Endodermal cell (in vitro differentiated cells): ENCODE data around the gene PLCXD3. TPM values are rescaled to one million over a fixed set of nuclear protein-coding genes. Genes with fewer than 3 reads are reported as not detected.
"Not testable (repeated sequence)": the region's sequence is repeated elsewhere in the genome, so short reads cannot be mapped to it uniquely, and the experiment has no call there.

Experiments used
- DNase-seq: peaks from one replicate; pipeline ENCODE4 v3.0.0-alpha.2; 2017
- H3K27ac ChIP-seq: 2 replicates; pipeline ENCODE4 v1.5.1; 2013; ENCODE audit warnings: mild to moderate bottlenecking, low read depth, low read length, moderate library complexity
- H3K27me3 ChIP-seq: 2 replicates; pipeline ENCODE4 v1.6.1; 2013; ENCODE audit warnings: mild to moderate bottlenecking, low read length, moderate library complexity; ENCODE audit not compliant: insufficient read depth, control insufficient read depth, poor library complexity, severe bottlenecking
- H3K36me3 ChIP-seq: 2 replicates; pipeline ENCODE4 v1.7.0; 2013; ENCODE audit warnings: mild to moderate bottlenecking, low read length, moderate library complexity; ENCODE audit not compliant: control insufficient read depth, insufficient read depth
- H3K4me1 ChIP-seq: one replicate; pipeline ENCODE4 v1.7.0; 2013; ENCODE audit warnings: low read length; ENCODE audit not compliant: control insufficient read depth, insufficient read depth
- H3K4me3 ChIP-seq: 2 replicates; pipeline ENCODE4 v1.5.1; 2013; ENCODE audit warnings: mild to moderate bottlenecking, low read length, moderate library complexity
- H3K9ac ChIP-seq: 2 replicates; pipeline ENCODE4 v1.6.1; 2013; ENCODE audit warnings: mild to moderate bottlenecking, low read length, moderate library complexity; ENCODE audit not compliant: poor library complexity, severe bottlenecking; ENCODE audit errors: extremely low read depth
- H3K9me3 ChIP-seq: 2 replicates; pipeline ENCODE4 v1.6.1; 2013; ENCODE audit warnings: mild to moderate bottlenecking, low read length, moderate library complexity; ENCODE audit not compliant: control insufficient read depth
- H3K27ac Mint-ChIP-seq: 2 replicates; pipeline ENCODE4 v1.8.0; 2020; ENCODE audit warnings: mixed read lengths
- H3K27me3 Mint-ChIP-seq: 2 replicates; pipeline ENCODE4 v1.8.0; 2021; ENCODE audit warnings: mild to moderate bottlenecking, mixed read lengths; ENCODE audit not compliant: insufficient read depth
- H3K36me3 Mint-ChIP-seq: 2 replicates; pipeline ENCODE4 v1.8.0; 2020; ENCODE audit warnings: low read depth, mixed read lengths
- H3K4me1 Mint-ChIP-seq: 2 replicates; pipeline ENCODE4 v1.8.0; 2020; ENCODE audit warnings: mixed read lengths
- H3K4me3 Mint-ChIP-seq: 2 replicates; pipeline ENCODE4 v1.8.0; 2020; ENCODE audit warnings: mild to moderate bottlenecking, moderate library complexity, mixed read lengths
- H3K9me3 Mint-ChIP-seq: 2 replicates; pipeline ENCODE4 v1.8.0; 2020; ENCODE audit warnings: mild to moderate bottlenecking, mixed read lengths
- WGBS, 2 experiments: methylation state at CpG; one replicate each; pipeline versions ENCODE4 v1.1.5 to v1.1.7; 2013; ENCODE audit warnings: missing lambda C conversion rate in 2 of 2, mixed read lengths in 1 of 2; ENCODE audit not compliant: insufficient coverage in 1 of 2, insufficient read length in 1 of 2; 5-methylcytosine and 5-hydroxymethylcytosine counted together
- total RNA-seq, 2 donors: library from RNA; stranded (reverse); fragmentation: NEBNext Ultra II Directional in 1 of 2; extraction: Animal tissue kit (Norgen Biotek cat#: 25700) in 1 of 2; gene quantifications; 2 replicates in 1 of 2; 3 replicates in 1 of 2; pipeline ENCODE4 v1.2.1, GENCODE V29; 2021
- TF ChIP-seq, protein P1 (sequence below): fragments of 200-600 bp; sonication (generic); conservative IDR thresholded peaks from 2 replicates; pipeline ENCODE4 v1.5.0; 2021; ENCODE audit warnings: antibody characterized with exemption, mild to moderate bottlenecking

The PLCXD3 gene
- total RNA-seq, 2 donors from 2014 or later: 41.8 to 43.3 TPM

- H3K4me1 Mint-ChIP-seq: peaks cover 28% of the 10 kb centered on the region
- H3K9me3 Mint-ChIP-seq: peaks cover 6% of the 10 kb centered on the region
- H3K27ac Mint-ChIP-seq: no peak overlapping the region
- no peaks in the 10 kb centered on the region for H3K27me3 ChIP-seq
- no peak for DNase-seq
- H3K36me3 Mint-ChIP-seq: peaks cover 19% of the 10 kb centered on the region
- H3K9me3 ChIP-seq: no peaks in the 10 kb centered on the region
- H3K4me3 Mint-ChIP-seq: no peak overlapping the region
- WGBS, 2 experiments: 93 to 94% methylated on average over 3 of the region's 3 CpGs
- no peak overlapping the region for H3K9ac ChIP-seq
- H3K27ac ChIP-seq: no peak overlapping the region
- no peaks in the 10 kb centered on the region for H3K27me3 Mint-ChIP-seq
- peaks cover 5% of the 10 kb centered on the region for H3K4me1 ChIP-seq
- no peaks in the 10 kb centered on the region for H3K36me3 ChIP-seq
- H3K4me3 ChIP-seq: no peak overlapping the region
- TF ChIP-seq, protein P1, sequence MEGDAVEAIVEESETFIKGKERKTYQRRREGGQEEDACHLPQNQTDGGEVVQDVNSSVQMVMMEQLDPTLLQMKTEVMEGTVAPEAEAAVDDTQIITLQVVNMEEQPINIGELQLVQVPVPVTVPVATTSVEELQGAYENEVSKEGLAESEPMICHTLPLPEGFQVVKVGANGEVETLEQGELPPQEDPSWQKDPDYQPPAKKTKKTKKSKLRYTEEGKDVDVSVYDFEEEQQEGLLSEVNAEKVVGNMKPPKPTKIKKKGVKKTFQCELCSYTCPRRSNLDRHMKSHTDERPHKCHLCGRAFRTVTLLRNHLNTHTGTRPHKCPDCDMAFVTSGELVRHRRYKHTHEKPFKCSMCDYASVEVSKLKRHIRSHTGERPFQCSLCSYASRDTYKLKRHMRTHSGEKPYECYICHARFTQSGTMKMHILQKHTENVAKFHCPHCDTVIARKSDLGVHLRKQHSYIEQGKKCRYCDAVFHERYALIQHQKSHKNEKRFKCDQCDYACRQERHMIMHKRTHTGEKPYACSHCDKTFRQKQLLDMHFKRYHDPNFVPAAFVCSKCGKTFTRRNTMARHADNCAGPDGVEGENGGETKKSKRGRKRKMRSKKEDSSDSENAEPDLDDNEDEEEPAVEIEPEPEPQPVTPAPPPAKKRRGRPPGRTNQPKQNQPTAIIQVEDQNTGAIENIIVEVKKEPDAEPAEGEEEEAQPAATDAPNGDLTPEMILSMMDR: no peak
Measured at GRCh38 chr5:41485533-41485932, 24.9 kb downstream of the PLCXD3 start.

GRCh38 chr5:41482715-41483114 lies 27.7 kb downstream of the PLCXD3 start:
- H3K4me3 Mint-ChIP-seq: no peak overlapping the region
- TF ChIP-seq, protein P1: no peak
- 86% methylated on average over 1 of the region's 2 CpGs; no CpG with 5 or more reads in 1 of the 2 experiments for WGBS, 2 experiments

GRCh38 chr5:41482173-41482572 lies 28.2 kb downstream of the PLCXD3 start:
- no peak overlapping the region for H3K4me3 ChIP-seq
- WGBS, 2 experiments: 95% methylated on average over 6 of the region's 6 CpGs; no CpG with 5 or more reads in 1 of the 2 experiments
- H3K27ac ChIP-seq: no peak overlapping the region
- Mint-ChIP-seq H3K27me3 (no peaks in the 10 kb centered on the region), H3K9me3 (peaks cover 14% of the 10 kb centered on the region), H3K36me3 (peaks cover 42% of the 10 kb centered on the region), H3K27ac (no peak overlapping the region), H3K4me1 (peaks cover 38% of the 10 kb centered on the region), H3K4me3 (no peak overlapping the region)
- H3K27me3 ChIP-seq: no peaks in the 10 kb centered on the region
- H3K9me3 ChIP-seq: peaks cover 9% of the 10 kb centered on the region
- TF ChIP-seq, protein P1: no peak
- H3K36me3 ChIP-seq: peaks cover 9% of the 10 kb centered on the region
- peaks cover 5% of the 10 kb centered on the region for H3K4me1 ChIP-seq
- no peak overlapping the region for H3K9ac ChIP-seq
- DNase-seq: no peak

More at GRCh38 chr5:41482715-41483114, 27.7 kb downstream of the PLCXD3 start:
- Mint-ChIP-seq H3K27me3 (no peaks in the 10 kb centered on the region), H3K4me1 (peaks cover 38% of the 10 kb centered on the region), H3K36me3 (peaks cover 39% of the 10 kb centered on the region), H3K9me3 (peaks cover 12% of the 10 kb centered on the region), H3K27ac (no peak overlapping the region)
- Histone ChIP-seq H3K4me3 (no peak overlapping the region), H3K36me3 (peaks cover 3% of the 10 kb centered on the region), H3K9ac (no peak overlapping the region), H3K9me3 (peaks cover 4% of the 10 kb centered on the region), H3K4me1 (peaks cover 5% of the 10 kb centered on the region), H3K27me3 (no peaks in the 10 kb centered on the region), H3K27ac (no peak overlapping the region)
- DNase-seq: no peak

DNA sequence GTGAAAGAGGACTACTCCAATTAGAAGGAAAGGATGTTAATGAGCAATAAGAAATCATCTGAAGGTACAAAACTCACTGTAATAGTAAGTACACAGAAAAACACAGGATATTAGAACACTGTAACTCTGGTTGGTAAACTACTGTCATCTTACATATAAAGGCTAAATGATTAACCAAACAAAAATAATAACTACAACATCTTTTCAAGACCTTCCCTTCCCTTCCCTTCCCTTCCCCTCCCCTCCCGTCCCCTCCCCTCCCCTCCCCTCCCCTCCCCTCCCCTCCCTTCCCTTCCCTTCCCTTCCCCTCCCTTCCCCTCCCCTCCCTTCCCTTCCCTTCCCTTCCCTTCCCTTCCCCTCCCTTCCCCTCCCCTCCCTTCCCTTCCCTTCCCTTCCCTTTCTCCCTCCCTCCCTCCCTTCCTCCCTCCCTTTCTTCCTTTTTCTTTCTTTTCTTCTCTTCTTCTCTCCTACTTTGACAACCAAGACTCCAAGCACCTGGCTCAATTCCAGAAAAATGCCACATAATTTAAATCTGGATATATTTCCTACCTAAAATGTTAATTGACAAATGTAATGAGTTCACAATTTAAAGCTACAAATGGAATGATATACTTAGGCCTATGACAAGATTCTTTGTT lies 38.7 kb downstream of the PLCXD3 start:
- H3K4me1 ChIP-seq, H3K4me3 ChIP-seq, H3K4me3 Mint-ChIP-seq, H3K27me3 Mint-ChIP-seq, H3K27ac Mint-ChIP-seq, H3K9ac ChIP-seq, H3K4me1 Mint-ChIP-seq, DNase-seq, H3K27me3 ChIP-seq, H3K27ac ChIP-seq: not testable (repeated sequence)
- no CpG with 5 or more reads among the region's 1 CpG for WGBS, 2 experiments
- Mint-ChIP-seq H3K9me3 (peaks cover 45% of the 10 kb centered on the region), H3K36me3 (peaks cover 79% of the 10 kb centered on the region)
- peaks cover 35% of the 10 kb centered on the region for H3K36me3 ChIP-seq
- H3K9me3 ChIP-seq: peaks cover 61% of the 10 kb centered on the region
